Ishikawa (cell line): ENCODE measurements around the gene PEG3.

ENCODE experiments used
- CEBPB ChIP-seq: IDR thresholded peaks from 2 replicates; pipeline ENCODE4 v1.6.1; 2012
- CREB1 ChIP-seq: IDR thresholded peaks from 2 replicates; pipeline ENCODE4 v1.6.1; 2012; ENCODE audit warnings: low read depth
- EGR1 ChIP-seq: IDR thresholded peaks from 2 replicates; pipeline ENCODE4 v1.6.1; 2012
- EP300 ChIP-seq: IDR thresholded peaks from 2 replicates; pipeline ENCODE4 v1.6.1; 2012; ENCODE audit warnings: borderline replicate concordance
- FOXM1 ChIP-seq: IDR thresholded peaks from 2 replicates; pipeline ENCODE4 v1.6.1; 2012; ENCODE audit warnings: low read depth, borderline replicate concordance
- MAX ChIP-seq: IDR thresholded peaks from 2 replicates; pipeline ENCODE4 v1.6.1; 2012
- NFIC ChIP-seq: IDR thresholded peaks from 2 replicates; pipeline ENCODE4 v1.6.1; 2012
- RAD21 ChIP-seq: IDR thresholded peaks from 2 replicates; pipeline ENCODE4 v1.6.1; 2012; ENCODE audit warnings: low read depth
- REST ChIP-seq: IDR thresholded peaks from 2 replicates; pipeline ENCODE4 v1.6.1; 2012; ENCODE audit warnings: low read depth, mild to moderate bottlenecking
- TAF1 ChIP-seq: IDR thresholded peaks from 2 replicates; pipeline ENCODE4 v1.6.1; 2012; ENCODE audit warnings: low read depth, mild to moderate bottlenecking
- TCF12 ChIP-seq: IDR thresholded peaks from 2 replicates; pipeline ENCODE4 v1.6.1; 2012; ENCODE audit warnings: low read depth
- TEAD4 ChIP-seq: IDR thresholded peaks from 2 replicates; pipeline ENCODE4 v1.6.1; 2012
- USF1 ChIP-seq: IDR thresholded peaks from 2 replicates; pipeline ENCODE4 v1.6.1; 2012
- YY1 ChIP-seq: IDR thresholded peaks from 2 replicates; pipeline ENCODE4 v1.6.1; 2012; ENCODE audit warnings: low read depth
- ZBTB7A ChIP-seq: IDR thresholded peaks from 2 replicates; pipeline ENCODE4 v1.6.1; 2012; ENCODE audit warnings: low read depth

PEG3 gene

GRCh38 chr19:56829596-56829995 lies 10.9 kb downstream of the PEG3 start:
- TF ChIP-seq MAX = no peak

- TF ChIP-seq RAD21 = no peak
- no peak for TF ChIP-seq EGR1
- TF ChIP-seq CEBPB = no peak
- no peak for TF ChIP-seq EP300
- TF ChIP-seq CREB1 = no peak
- no peak for TF ChIP-seq ZBTB7A
- no peak for TF ChIP-seq TCF12
- TF ChIP-seq YY1 = no peak
- TF ChIP-seq TAF1 = no peak
- no peak for TF ChIP-seq MAX
- no peak for TF ChIP-seq USF1
Observed at GRCh38 chr19:56827708-56828107, 12.8 kb downstream of the PEG3 start.

- no peak for TF ChIP-seq NFIC
- TF ChIP-seq EGR1 = no peak
- TF ChIP-seq YY1 = no peak
- TF ChIP-seq ZBTB7A = no peak
- TF ChIP-seq TEAD4 = no peak
- TF ChIP-seq CEBPB = no peak
- TF ChIP-seq EP300 = no peak
Observed at GRCh38 chr19:56823956-56824355, 16.6 kb downstream of the PEG3 start.

- no peak for TF ChIP-seq RAD21
- TF ChIP-seq YY1 = no peak
- no peak for TF ChIP-seq TEAD4
- TF ChIP-seq REST = no peak
- TF ChIP-seq MAX = no peak
- TF ChIP-seq TAF1 = no peak
- TF ChIP-seq FOXM1 = no peak
- no peak for TF ChIP-seq EP300
- TF ChIP-seq USF1 = no peak
- TF ChIP-seq TCF12 = no peak
- no peak for TF ChIP-seq CEBPB
- TF ChIP-seq EGR1 = no peak
- no peak for TF ChIP-seq NFIC
- no peak for TF ChIP-seq ZBTB7A
Observed at GRCh38 chr19:56823417-56823816, 17.1 kb downstream of the PEG3 start.

- TF ChIP-seq NFIC (no peak), CREB1 (no peak), FOXM1 (no peak), EP300 (no peak), REST (no peak), CEBPB (no peak), YY1 (no peak), TAF1 (no peak), TCF12 (no peak), USF1 (no peak), RAD21 (no peak), EGR1 (no peak), MAX (no peak), TEAD4 (no peak), ZBTB7A (no peak)
Observed at GRCh38 chr19:56822755-56823154, 17.8 kb downstream of the PEG3 start.

- no peak for TF ChIP-seq EGR1
- no peak for TF ChIP-seq TEAD4
Observed at GRCh38 chr19:56821675-56822074, 18.9 kb downstream of the PEG3 start.
